AG09309 (cell line): ENCODE data around the gene SULF2.

Experiments used
- DNase-seq: peaks from one replicate; pipeline ENCODE4 v3.0.0-alpha.2; 2010; ENCODE audit warnings: low read depth
- H3K4me3 ChIP-seq: 2 replicates; pipeline ENCODE4 v1.5.1; 2011; ENCODE audit warnings: mild to moderate bottlenecking, low read depth, low read length, moderate library complexity; ENCODE audit not compliant: control insufficient read depth
- TF ChIP-seq, protein P1 (sequence below): IDR thresholded peaks from 2 replicates; pipeline ENCODE4 v1.5.1; 2011; ENCODE audit warnings: mild to moderate bottlenecking, low read depth, low read length, inconsistent platforms; ENCODE audit not compliant: insufficient read depth, control insufficient read depth; ENCODE audit errors: missing control alignments

Gene SULF2

DNA sequence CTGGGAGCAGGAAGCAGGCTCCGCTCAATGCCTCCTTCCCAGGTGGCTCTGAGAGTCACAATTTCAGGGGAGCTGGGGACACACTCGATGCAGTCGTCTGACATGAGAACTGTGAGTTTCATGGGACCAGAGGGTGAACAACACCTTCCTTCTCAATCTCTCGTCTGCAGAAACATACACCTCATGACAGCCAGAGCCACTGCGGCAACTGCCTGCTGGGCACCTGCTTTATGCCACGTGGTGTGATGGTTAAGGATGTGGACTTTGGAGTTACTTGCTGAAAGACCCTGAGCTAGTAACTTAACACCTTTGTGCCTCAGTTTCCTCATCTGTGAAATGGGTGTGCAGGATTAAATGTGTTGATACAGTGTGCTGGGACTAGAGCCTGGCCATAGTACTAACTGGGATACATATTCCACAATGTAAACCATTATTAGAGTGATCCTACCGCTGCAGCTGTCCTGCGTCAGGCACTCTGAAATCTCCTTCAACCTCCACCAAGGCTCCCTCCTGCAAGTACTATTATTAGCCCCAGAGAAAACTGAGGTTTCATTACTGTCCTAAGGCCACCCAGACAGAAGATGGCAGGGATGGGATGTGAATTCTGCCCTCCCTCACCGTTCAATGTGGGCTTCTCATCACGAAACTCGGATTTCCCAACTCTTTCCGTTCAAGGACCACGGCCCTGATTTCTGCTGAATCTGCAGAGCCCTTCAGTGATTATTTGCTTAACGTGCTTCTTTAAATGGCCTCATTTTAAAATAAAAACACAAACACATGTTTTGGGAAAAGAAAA lies 24.4 kb downstream of the SULF2 start:
- H3K4me3 ChIP-seq = no peak overlapping the region
- TF ChIP-seq, protein P1, sequence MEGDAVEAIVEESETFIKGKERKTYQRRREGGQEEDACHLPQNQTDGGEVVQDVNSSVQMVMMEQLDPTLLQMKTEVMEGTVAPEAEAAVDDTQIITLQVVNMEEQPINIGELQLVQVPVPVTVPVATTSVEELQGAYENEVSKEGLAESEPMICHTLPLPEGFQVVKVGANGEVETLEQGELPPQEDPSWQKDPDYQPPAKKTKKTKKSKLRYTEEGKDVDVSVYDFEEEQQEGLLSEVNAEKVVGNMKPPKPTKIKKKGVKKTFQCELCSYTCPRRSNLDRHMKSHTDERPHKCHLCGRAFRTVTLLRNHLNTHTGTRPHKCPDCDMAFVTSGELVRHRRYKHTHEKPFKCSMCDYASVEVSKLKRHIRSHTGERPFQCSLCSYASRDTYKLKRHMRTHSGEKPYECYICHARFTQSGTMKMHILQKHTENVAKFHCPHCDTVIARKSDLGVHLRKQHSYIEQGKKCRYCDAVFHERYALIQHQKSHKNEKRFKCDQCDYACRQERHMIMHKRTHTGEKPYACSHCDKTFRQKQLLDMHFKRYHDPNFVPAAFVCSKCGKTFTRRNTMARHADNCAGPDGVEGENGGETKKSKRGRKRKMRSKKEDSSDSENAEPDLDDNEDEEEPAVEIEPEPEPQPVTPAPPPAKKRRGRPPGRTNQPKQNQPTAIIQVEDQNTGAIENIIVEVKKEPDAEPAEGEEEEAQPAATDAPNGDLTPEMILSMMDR = no peak
- no peak for DNase-seq

DNA sequence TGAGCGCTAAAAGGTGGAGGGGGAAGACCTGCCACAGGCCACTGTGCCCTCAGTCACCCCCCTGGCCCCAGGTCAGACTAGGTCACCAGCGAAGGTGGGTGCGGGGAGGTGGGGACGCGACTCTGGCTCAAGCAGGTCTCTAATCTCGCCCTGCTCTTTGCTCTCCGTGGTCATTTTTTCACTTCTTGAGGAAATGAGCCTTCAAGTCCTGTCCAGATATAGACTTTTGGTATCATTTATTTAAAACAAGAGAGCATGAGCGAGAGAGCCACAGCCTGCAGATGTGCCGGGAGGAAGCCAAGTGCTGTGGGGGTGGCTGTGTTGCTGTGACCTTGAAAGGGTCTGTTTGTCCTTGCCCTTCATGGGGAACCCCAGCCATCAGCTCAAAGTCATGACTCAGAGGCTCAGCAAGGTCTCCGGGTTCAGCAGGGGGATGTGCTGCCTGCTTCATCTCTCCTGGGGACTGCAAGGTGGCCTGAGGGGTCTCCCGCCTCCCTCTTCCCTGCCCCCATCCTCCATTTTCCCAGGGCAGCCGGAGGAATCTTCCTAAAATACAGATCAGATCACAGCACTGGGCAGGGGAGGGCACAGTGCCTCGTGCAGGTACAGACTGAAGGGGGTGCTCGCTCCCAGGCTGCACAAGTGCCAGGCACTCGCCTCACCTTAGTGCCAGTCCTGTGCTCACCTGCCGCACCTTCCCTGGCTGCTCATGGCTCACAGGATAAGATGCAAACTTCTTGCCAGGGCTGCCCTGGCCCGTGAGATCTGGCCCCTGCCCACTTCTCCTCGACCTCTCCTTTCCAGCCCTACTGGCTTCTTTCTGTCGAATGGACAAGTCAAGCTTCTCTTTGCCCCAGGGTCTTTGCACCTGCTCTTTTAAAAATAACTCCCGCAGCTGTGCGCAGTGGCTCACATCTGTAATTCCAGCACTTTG lies 26.5 kb downstream of the SULF2 start:
- no peak overlapping the region for H3K4me3 ChIP-seq
- TF ChIP-seq, protein P1 = no peak
- no peak for DNase-seq

DNA sequence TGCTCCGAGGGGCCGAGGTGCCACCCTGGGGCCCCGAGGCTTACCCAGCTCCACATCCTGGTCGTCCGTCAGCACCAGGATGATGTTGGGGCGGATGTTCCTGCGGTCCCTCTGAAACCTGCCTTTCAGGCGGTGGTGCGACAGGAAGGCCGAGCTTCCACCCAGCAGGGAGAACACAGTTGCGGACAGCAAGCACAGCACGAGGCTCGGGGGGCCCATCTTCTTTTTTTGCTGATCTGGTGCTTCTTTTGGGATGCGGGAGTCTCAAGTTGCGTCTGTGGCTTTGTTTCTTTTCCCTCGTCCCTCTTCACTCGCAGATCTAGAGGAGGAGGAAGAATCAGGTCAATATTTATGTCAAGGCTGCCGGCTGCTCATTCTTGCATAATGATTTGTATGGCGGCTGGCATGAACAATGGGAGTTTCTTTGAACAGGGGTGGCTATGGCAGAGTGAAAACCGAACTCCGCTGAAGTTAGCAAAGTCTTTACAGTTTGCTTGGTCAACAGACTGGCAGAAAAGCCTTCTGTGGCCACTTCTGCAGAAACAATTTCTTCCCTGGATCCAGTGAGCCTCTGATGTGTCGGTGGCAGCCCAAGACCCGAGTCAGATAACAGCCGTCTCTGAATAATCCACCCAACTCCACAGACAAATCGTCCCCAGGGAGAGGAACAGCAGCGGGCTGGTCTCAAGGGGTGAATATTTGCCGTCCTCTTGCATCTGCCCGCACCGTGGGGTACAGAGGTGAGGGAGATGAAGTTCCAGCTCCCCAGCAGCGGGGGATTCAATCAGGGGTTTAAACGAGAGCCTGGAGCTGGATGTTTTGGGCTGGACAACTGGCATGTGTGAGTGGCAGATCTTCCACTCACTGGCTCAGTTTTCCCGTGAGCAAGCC lies 27.9 kb downstream of the SULF2 start:
- DNase-seq = no peak
- TF ChIP-seq, protein P1 = no peak
- H3K4me3 ChIP-seq = no peak overlapping the region

DNA sequence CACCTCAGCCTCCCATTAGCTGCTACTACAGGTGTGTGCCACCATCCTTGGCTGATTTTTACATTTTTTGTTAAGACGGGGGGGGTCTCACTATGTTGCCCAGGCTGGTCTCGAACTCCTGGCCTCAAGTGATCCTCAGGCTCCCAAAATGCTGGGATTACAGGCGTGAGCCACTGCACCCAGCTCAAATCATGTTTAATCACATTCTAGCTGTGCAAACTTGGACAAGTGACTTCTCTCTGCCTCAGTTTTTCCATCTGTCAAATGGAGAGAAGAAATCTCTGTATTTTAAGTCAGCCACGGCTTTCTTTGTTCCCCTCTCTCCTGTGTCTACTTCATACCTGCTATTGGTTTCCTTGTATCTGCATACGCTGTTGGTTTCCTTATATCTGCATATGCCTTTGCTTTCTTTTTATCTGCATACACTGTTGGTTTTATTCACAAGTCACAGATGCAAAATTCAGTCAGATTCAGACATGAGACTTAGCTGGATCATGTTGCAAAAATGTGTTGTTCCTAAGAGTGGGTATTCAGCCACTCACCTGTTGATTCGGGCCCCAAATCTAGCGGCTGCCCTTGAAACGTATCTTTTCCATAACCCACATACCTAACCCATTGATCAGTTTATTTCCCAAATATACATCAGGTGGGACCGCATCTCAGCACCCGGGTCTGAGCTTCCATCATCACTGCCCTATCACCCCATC lies 30.2 kb downstream of the SULF2 start:
- no peak for DNase-seq
- TF ChIP-seq, protein P1 = no peak

DNA sequence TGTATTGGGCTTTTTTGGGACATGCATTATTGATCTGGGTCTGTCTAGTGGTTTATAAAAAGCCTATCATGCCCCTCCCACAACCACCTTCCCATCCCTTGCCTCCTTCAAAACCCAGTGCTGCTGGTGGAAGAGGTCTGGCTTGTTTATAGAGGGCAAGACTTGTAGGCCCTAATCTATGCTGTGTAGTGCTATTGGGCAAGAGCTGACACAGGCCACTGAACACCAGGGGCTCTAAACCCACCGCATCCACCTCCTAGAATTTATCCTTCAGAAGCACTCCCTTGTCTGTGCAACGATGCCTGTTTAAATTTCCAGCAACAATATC lies 30.9 kb downstream of the SULF2 start:
- no peak overlapping the region for H3K4me3 ChIP-seq
- TF ChIP-seq, protein P1 = no peak

More for the DNA sequence above, 30.2 kb downstream of the SULF2 start:
- no peak overlapping the region for H3K4me3 ChIP-seq

More for the DNA sequence above, 30.9 kb downstream of the SULF2 start:
- no peak for DNase-seq
